ENCODE results near the gene AP4M1.
A peak's percentile ranks its signal among the peaks of the same experiment; 100 is the strongest.

Gene AP4M1

DNA sequence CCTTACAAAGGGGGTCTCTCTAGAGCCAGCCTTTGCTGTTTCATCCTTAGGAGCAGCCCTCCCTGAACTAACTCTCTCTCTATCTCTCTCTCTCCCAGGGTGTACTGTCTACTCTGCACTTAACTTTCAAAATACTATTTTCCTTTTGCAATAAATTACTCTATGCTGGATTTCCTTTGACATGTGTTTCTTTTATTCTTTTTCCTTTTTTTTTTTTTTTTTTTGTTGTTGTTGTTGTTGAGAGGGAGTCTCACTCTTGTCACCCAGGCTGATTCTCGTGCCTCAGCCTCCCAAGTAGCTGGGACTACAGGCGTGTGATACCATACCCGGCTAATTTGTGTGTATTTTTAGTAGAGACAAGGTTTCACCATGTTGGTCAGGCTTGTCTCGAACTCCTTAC is 18.5 kb upstream of the AP4M1 start:
- no peak for TF ChIP-seq ZNF70 (CRISPR knock-in tag; IDR thresholded peaks at IDR 0.05)
- TF ChIP-seq ZC3H10 (CRISPR knock-in tag; IDR thresholded peaks at IDR 0.05), result no peak
- TF ChIP-seq, protein P1, sequence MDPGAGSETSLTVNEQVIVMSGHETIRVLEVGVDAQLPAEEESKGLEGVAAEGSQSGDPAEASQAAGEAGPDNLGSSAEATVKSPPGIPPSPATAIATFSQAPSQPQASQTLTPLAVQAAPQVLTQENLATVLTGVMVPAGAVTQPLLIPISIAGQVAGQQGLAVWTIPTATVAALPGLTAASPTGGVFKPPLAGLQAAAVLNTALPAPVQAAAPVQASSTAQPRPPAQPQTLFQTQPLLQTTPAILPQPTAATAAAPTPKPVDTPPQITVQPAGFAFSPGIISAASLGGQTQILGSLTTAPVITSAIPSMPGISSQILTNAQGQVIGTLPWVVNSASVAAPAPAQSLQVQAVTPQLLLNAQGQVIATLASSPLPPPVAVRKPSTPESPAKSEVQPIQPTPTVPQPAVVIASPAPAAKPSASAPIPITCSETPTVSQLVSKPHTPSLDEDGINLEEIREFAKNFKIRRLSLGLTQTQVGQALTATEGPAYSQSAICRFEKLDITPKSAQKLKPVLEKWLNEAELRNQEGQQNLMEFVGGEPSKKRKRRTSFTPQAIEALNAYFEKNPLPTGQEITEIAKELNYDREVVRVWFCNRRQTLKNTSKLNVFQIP (CRISPR knock-in tag; IDR thresholded peaks at IDR 0.05; ENCODE audit: borderline replicate concordance, low read depth), result no peak
- TF ChIP-seq ZNF8 (CRISPR knock-in tag; IDR thresholded peaks at IDR 0.05), result no peak
- no peak for TF ChIP-seq ESRRG (CRISPR knock-in tag; IDR thresholded peaks at IDR 0.05)
- TF ChIP-seq ZFP3 (CRISPR knock-in tag; IDR thresholded peaks at IDR 0.05), result no peak
- no peak for TF ChIP-seq BACH2 (CRISPR knock-in tag; IDR thresholded peaks at IDR 0.05; ENCODE audit: borderline replicate concordance)
- ATAC-seq, result no peak

DNA sequence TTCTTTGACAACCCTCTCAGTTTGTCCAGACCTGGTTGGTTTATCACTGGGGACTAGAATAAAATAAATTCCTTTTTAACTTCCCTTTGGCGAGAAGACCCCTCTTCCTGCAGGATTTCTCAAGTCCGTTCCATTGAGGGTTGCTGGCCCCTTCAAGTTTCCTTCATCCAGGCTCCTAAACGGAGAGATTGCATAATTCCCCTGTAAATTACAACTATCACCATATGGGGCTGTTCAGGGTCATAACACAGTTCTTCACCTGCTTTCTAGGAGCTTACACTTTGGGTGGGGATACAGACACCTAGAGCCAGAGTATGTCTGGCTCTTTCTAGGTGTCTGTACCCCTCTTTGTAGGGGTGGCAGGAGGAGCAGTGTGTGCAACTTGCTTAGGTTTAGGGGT is 15.9 kb upstream of the AP4M1 start:
- ATAC-seq, result no peak
- TF ChIP-seq, protein P1 (CRISPR knock-in tag; IDR thresholded peaks at IDR 0.05; ENCODE audit: borderline replicate concordance, low read depth), result no peak
- no peak for TF ChIP-seq ESRRG (CRISPR knock-in tag; IDR thresholded peaks at IDR 0.05)
- TF ChIP-seq, protein P2, sequence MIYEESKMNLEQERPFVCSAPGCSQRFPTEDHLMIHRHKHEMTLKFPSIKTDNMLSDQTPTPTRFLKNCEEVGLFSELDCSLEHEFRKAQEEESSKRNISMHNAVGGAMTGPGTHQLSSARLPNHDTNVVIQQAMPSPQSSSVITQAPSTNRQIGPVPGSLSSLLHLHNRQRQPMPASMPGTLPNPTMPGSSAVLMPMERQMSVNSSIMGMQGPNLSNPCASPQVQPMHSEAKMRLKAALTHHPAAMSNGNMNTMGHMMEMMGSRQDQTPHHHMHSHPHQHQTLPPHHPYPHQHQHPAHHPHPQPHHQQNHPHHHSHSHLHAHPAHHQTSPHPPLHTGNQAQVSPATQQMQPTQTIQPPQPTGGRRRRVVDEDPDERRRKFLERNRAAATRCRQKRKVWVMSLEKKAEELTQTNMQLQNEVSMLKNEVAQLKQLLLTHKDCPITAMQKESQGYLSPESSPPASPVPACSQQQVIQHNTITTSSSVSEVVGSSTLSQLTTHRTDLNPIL (CRISPR knock-in tag; IDR thresholded peaks at IDR 0.05; ENCODE audit: low read depth), result no peak
- no peak for TF ChIP-seq ZNF8 (CRISPR knock-in tag; IDR thresholded peaks at IDR 0.05)
- TF ChIP-seq ZNF70 (CRISPR knock-in tag; IDR thresholded peaks at IDR 0.05), result no peak
- TF ChIP-seq, protein P3, sequence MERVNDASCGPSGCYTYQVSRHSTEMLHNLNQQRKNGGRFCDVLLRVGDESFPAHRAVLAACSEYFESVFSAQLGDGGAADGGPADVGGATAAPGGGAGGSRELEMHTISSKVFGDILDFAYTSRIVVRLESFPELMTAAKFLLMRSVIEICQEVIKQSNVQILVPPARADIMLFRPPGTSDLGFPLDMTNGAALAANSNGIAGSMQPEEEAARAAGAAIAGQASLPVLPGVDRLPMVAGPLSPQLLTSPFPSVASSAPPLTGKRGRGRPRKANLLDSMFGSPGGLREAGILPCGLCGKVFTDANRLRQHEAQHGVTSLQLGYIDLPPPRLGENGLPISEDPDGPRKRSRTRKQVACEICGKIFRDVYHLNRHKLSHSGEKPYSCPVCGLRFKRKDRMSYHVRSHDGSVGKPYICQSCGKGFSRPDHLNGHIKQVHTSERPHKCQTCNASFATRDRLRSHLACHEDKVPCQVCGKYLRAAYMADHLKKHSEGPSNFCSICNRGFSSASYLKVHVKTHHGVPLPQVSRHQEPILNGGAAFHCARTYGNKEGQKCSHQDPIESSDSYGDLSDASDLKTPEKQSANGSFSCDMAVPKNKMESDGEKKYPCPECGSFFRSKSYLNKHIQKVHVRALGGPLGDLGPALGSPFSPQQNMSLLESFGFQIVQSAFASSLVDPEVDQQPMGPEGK (CRISPR knock-in tag; IDR thresholded peaks at IDR 0.05; ENCODE audit: borderline replicate concordance), result no peak
- TF ChIP-seq, protein P4, sequence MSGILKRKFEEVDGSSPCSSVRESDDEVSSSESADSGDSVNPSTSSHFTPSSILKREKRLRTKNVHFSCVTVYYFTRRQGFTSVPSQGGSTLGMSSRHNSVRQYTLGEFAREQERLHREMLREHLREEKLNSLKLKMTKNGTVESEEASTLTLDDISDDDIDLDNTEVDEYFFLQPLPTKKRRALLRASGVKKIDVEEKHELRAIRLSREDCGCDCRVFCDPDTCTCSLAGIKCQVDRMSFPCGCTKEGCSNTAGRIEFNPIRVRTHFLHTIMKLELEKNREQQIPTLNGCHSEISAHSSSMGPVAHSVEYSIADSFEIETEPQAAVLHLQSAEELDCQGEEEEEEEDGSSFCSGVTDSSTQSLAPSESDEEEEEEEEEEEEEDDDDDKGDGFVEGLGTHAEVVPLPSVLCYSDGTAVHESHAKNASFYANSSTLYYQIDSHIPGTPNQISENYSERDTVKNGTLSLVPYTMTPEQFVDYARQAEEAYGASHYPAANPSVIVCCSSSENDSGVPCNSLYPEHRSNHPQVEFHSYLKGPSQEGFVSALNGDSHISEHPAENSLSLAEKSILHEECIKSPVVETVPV (CRISPR knock-in tag; IDR thresholded peaks at IDR 0.05), result no peak
- no peak for TF ChIP-seq SNAI2 (CRISPR knock-in tag; IDR thresholded peaks at IDR 0.05)
- TF ChIP-seq ARNTL (CRISPR knock-in tag; IDR thresholded peaks at IDR 0.05; ENCODE audit: borderline replicate concordance, low read depth), result no peak
- TF ChIP-seq PPARA (CRISPR knock-in tag; IDR thresholded peaks at IDR 0.05; ENCODE audit: borderline replicate concordance), result no peak
- TF ChIP-seq ZNF565 (CRISPR knock-in tag; conservative IDR thresholded peaks at IDR 0.05; ENCODE audit: low read depth), result no peak
- no peak for TF ChIP-seq ZFP30 (CRISPR knock-in tag; IDR thresholded peaks at IDR 0.05)
- no peak for TF ChIP-seq CSDC2 (CRISPR knock-in tag; IDR thresholded peaks at IDR 0.05)
- no peak for TF ChIP-seq TOX (CRISPR knock-in tag; IDR thresholded peaks at IDR 0.05; ENCODE audit: borderline replicate concordance)
- no peak for TF ChIP-seq OSR1 (CRISPR knock-in tag; IDR thresholded peaks at IDR 0.05)

DNA sequence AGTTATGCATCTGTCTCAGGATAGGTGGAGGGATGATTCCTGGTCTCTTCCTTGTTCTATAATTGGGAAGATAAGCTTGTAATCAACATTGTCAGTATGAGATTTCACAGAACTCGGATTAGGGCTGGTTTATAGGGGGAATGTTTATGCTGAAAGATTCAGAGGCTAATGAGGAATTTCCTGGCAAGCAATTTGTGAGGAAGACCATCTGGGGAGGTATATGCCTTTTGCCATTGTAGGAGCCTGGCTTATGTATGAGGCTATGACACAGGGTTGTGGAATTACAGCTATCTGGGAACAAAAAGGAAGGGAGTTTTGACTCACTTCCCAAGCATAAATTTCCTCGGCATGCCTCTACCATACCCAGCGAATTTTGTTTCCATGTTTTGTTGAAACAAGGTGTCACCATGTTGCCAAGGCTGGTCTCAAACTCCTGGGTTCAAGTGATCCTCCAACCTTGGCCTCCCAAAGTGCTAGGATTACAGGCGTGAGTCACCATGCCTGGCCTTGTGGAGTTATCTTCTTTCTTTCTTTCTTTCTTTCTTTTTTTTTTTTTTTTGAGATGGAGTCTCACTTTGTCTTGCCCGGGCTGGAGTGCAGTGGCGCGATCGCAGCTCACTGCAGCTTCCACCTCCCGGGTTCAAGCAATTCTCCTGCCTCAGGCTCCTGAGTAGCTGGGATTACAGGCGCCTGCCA is 14.2 kb upstream of the AP4M1 start:
- peak; percentile 75 for ATAC-seq
- 0 out of 2 replicates have a peak, but pooled peaks have one; percentile 58 for TF ChIP-seq SNAI2 (CRISPR knock-in tag; IDR thresholded peaks at IDR 0.05)
- TF ChIP-seq OSR1 (CRISPR knock-in tag; IDR thresholded peaks at IDR 0.05), result no peak
- peak; percentile 44; the same call in 1 of the 2 replicates for TF ChIP-seq CSDC2 (CRISPR knock-in tag; IDR thresholded peaks at IDR 0.05)
- TF ChIP-seq, protein P2 (CRISPR knock-in tag; IDR thresholded peaks at IDR 0.05; ENCODE audit: low read depth), result peak; percentile 62; the same call in 1 of the 2 replicates
- no peak for TF ChIP-seq ZC3H10 (CRISPR knock-in tag; IDR thresholded peaks at IDR 0.05)
- TF ChIP-seq GLIS3 (CRISPR knock-in tag; IDR thresholded peaks at IDR 0.05), result peak; percentile 33; the same call in 1 of the 2 replicates
- peak; percentile 86; the same call in 1 of the 2 replicates for TF ChIP-seq TOX (CRISPR knock-in tag; IDR thresholded peaks at IDR 0.05; ENCODE audit: borderline replicate concordance)
- TF ChIP-seq ZFP3 (CRISPR knock-in tag; IDR thresholded peaks at IDR 0.05), result peak; percentile 88
- no peak for TF ChIP-seq ZNF8 (CRISPR knock-in tag; IDR thresholded peaks at IDR 0.05)
- no peak for TF ChIP-seq ZFP30 (CRISPR knock-in tag; IDR thresholded peaks at IDR 0.05)
- TF ChIP-seq BACH2 (CRISPR knock-in tag; IDR thresholded peaks at IDR 0.05; ENCODE audit: borderline replicate concordance), result no peak
- TF ChIP-seq, protein P1 (CRISPR knock-in tag; IDR thresholded peaks at IDR 0.05; ENCODE audit: borderline replicate concordance, low read depth), result 0 out of 2 replicates have a peak, but pooled peaks have one; percentile 85
- TF ChIP-seq PPARA (CRISPR knock-in tag; IDR thresholded peaks at IDR 0.05; ENCODE audit: borderline replicate concordance), result no peak
- TF ChIP-seq TCF4 (CRISPR knock-in tag; IDR thresholded peaks at IDR 0.05; ENCODE audit: borderline replicate concordance), result peak; percentile 91
- no peak for TF ChIP-seq ARNTL (CRISPR knock-in tag; IDR thresholded peaks at IDR 0.05; ENCODE audit: borderline replicate concordance, low read depth)
- TF ChIP-seq ZNF70 (CRISPR knock-in tag; IDR thresholded peaks at IDR 0.05), result no peak
- TF ChIP-seq ESRRG (CRISPR knock-in tag; IDR thresholded peaks at IDR 0.05), result no peak
- no peak for TF ChIP-seq ZNF565 (CRISPR knock-in tag; conservative IDR thresholded peaks at IDR 0.05; ENCODE audit: low read depth)
- TF ChIP-seq RARB (CRISPR knock-in tag; IDR thresholded peaks at IDR 0.05), result peak; percentile 53; the same call in 1 of the 2 replicates
- TF ChIP-seq, protein P4 (CRISPR knock-in tag; IDR thresholded peaks at IDR 0.05), result peak; percentile 90
